Activated naive CD4-positive, alpha-beta T cell treated with anti-CD3 and anti-CD28 coated beads for 36 hours (primary cell): ENCODE results near the gene ATXN7L1. TPM values are rescaled to one million over a fixed set of nuclear protein-coding genes. Genes with fewer than 3 reads are reported as not detected.
"Not testable (repeated sequence)": the region's sequence is repeated elsewhere in the genome, so short reads cannot be mapped to it uniquely, and the experiment has no call there.

Source experiments
- CTCF ChIA-PET: fragments of 350-600 bp; sonication (Branson Sonifier 250); formaldehyde crosslinking; loops from one replicate; lab custom pipeline; 2021; ENCODE audit warnings: antibody characterized with exemption; lab: Charles Lee
- DNase-seq: peaks from one replicate; pipeline ENCODE4 v3.0.0-alpha.2; 2020
- H3K27ac Mint-ChIP-seq: one replicate; pipeline ENCODE4 v1.8.0; 2021; ENCODE audit warnings: mild to moderate bottlenecking, mixed read lengths
- H3K27me3 Mint-ChIP-seq: one replicate; pipeline ENCODE4 v1.8.0; 2021; ENCODE audit warnings: low read depth, mixed read lengths
- H3K36me3 Mint-ChIP-seq: one replicate; pipeline ENCODE4 v1.8.0; 2021; ENCODE audit warnings: low read depth, mixed read lengths
- H3K4me1 Mint-ChIP-seq: one replicate; pipeline ENCODE4 v1.8.0; 2021; ENCODE audit warnings: low read depth, mixed read lengths
- H3K4me3 Mint-ChIP-seq: one replicate; pipeline ENCODE4 v1.8.0; 2021; ENCODE audit warnings: mild to moderate bottlenecking, moderate library complexity, mixed read lengths
- H3K9me3 Mint-ChIP-seq: one replicate; pipeline ENCODE4 v1.8.0; 2021; ENCODE audit warnings: mixed read lengths
- intact Hi-C: fragments of 100-400 bp; cut with micrococcal nuclease; formaldehyde crosslinking; loops from one replicate; pipeline ENCODE4 v1.15.1; 2023
- total RNA-seq, 2 experiments: library from RNA; stranded (reverse); gene quantifications; one replicate each; pipeline ENCODE4 v1.2.3, GENCODE V29; 2021

ATXN7L1 gene
- total RNA-seq, 2 experiments from 2014 or later, result 8.8 to 9.2 TPM

DNA sequence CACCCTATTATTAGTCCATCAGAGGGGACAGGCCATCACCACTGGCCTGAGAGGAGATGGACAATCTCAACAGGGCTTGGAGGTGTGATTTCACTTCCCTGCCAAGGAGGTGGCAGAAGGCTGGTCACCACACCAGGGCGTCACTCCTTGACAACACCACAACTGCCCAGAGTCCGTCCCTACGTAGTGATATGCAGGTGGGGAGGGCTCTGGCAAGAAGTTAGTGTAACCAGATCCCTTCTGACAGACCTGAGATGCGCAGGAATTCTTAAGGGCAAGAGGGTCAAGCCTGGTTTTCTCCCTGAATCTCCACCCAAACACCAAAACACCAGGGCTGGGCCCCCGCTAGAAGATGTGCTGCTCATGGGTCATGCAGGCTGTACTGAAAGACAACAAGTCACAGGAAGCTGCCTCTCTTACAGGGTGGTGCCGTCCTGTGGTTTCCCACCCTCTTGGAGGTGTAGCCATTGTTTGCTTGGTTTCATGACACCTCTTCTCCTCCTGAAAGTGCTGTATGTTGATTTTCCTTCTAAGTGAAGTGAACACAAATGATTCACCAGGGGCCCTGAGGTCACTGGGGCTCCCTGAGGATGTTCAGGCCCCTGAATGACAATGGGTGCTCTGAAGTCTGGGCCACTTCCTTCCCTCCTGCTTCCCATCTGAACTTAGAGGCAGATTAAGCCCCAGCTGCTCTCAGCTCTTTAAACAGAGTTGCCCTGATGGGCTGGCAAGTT lies 27.1 kb downstream of the ATXN7L1 start:
- Mint-ChIP-seq H3K4me1 (peaks cover 44% of the 10 kb centered on the region), H3K4me3 (no peak overlapping the region), H3K27ac (no peak overlapping the region), H3K36me3 (no peaks in the 10 kb centered on the region), H3K9me3 (no peaks in the 10 kb centered on the region), H3K27me3 (no peaks in the 10 kb centered on the region)
- DNase-seq, result peak; percentile 83
- CTCF ChIA-PET, result interaction anchor here (0.7 to 1.7 kb wide), 6 partner anchors 22 to 191 kb away, joined by 3 to 10 read pairs (median 4); partner anchors contain the start of gene ATXN7L1
- intact Hi-C loops, result loop anchor here (1.0 to 5.0 kb wide), 6 partner anchors 27 to 173 kb away; partner anchors contain the start of gene ATXN7L1

DNA sequence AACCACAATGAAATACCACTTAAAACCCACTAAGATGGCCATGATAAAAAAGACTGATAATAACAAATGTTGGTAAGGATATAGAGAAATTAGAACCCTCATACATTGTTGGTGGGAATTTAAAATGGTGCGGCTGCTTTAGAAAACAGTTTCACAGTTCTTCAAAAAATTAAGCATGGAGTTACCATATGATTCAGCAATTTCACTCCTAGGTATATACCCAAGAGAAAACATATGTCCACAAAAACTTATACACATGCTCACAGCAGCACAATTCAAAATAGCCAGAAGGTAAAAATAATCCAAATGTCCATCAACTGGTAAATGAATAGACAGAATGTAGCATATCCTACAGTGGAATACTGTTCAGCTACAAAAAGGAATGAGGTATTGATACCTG lies 30.0 kb downstream of the ATXN7L1 start:
- DNase-seq, result no peak
- Mint-ChIP-seq H3K4me1 (peaks cover 28% of the 10 kb centered on the region), H3K27me3 (no peaks in the 10 kb centered on the region), H3K27ac (no peak overlapping the region), H3K4me3 (no peak overlapping the region), H3K9me3 (no peaks in the 10 kb centered on the region), H3K36me3 (no peaks in the 10 kb centered on the region)
- intact Hi-C loops, result loop anchor here (5.0 kb wide), 1 partner anchor 154 kb away; no protein-coding TSS in a partner anchor
- CTCF ChIA-PET, result no interaction called here

DNA sequence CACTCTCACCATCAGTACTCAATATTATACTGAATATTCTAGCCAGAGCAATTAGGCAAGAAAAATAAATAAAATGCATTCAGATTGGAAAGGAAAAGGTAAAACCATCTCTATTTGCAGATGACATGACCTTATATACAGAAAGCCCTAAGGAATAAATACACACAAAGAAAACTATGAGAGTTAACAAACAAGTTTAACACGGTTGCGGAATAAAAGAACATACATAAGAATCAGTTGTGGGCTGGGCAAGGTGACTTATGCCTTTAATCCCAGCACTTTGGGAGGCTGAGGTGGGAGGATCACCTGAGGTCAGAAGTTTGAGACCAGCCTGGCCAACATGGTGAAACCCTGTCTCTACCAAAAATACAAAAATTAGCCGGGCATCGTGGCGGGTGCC lies 31.7 kb downstream of the ATXN7L1 start:
- not testable (repeated sequence) for H3K27me3 Mint-ChIP-seq

DNA sequence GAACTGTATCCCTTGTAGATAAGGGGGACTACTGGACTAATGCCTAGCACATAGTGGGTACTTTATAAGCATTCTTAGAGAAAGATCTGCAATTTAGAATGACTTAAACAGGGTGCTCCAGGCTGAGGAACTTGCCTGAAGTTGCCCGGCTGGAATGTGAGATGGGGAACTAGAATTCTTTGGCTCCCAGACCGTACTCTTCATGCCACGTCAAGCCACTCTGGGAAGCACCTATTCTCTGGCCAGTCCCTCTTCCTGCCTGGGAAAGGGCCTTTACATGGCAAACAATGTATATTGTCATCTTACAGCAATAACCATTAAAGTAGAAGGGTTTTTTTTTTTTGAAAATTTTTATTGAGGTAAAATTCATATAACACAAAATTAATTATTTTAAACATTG lies 34.5 kb downstream of the ATXN7L1 start:
- H3K4me1 Mint-ChIP-seq, result peaks cover 3% of the 10 kb centered on the region

More for the DNA sequence above, 31.7 kb downstream of the ATXN7L1 start:
- CTCF ChIA-PET, H3K36me3 Mint-ChIP-seq, H3K27ac Mint-ChIP-seq, H3K9me3 Mint-ChIP-seq, H3K4me3 Mint-ChIP-seq, DNase-seq: not testable (repeated sequence)
- intact Hi-C loops, result loop anchor here (5.0 kb wide), 1 partner anchor 152 kb away; no protein-coding TSS in a partner anchor
- peaks cover 15% of the 10 kb centered on the region for H3K4me1 Mint-ChIP-seq

DNA sequence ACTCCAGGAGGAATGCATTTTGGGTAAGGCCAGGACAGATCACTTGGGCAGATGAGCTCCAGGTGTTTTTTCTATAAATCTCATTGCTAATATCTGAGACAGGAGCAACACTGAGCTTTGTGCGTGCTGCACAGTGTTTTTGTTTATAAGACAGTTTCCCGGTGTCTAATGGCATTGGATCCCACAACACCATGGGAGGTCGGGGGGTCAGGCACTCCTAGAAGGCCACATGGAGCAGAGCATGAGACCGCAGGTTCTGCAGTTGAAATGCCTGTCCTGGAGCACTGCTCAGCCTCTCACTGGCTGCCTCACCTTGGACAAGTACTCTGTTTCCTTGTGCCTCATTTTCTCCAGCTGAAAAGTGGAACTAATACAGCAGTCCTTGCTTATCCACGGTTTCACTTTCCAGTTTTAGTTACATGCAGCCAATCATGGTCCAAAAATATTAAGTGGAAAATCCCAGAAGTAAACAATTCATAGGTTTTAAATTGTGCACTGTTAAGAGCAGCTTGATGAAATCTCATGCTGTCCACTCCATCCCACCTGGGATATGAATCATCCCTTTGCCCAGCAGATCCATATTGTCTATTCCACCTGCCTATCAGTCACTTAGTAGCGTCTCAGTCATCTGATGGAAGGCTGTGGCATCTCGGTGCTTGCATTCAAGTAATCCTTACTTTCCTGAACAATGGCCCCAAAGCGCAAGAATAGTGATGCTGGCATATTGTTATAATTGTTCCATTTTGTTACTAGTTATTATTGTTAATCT lies 35.2 kb downstream of the ATXN7L1 start:
- Mint-ChIP-seq H3K27me3 (no peaks in the 10 kb centered on the region), H3K4me3 (no peak overlapping the region), H3K9me3 (no peaks in the 10 kb centered on the region), H3K4me1 (peaks cover 3% of the 10 kb centered on the region), H3K36me3 (no peaks in the 10 kb centered on the region), H3K27ac (no peak overlapping the region)
- no peak for DNase-seq
- CTCF ChIA-PET, result no interaction called here
- intact Hi-C loops, result no loop called here

More for the DNA sequence above, 34.5 kb downstream of the ATXN7L1 start:
- Mint-ChIP-seq H3K36me3 (no peaks in the 10 kb centered on the region), H3K9me3 (no peaks in the 10 kb centered on the region), H3K27ac (no peak overlapping the region), H3K4me3 (no peak overlapping the region), H3K27me3 (no peaks in the 10 kb centered on the region)
- CTCF ChIA-PET, result no interaction called here
- intact Hi-C loops, result no loop called here
- DNase-seq, result no peak

DNA sequence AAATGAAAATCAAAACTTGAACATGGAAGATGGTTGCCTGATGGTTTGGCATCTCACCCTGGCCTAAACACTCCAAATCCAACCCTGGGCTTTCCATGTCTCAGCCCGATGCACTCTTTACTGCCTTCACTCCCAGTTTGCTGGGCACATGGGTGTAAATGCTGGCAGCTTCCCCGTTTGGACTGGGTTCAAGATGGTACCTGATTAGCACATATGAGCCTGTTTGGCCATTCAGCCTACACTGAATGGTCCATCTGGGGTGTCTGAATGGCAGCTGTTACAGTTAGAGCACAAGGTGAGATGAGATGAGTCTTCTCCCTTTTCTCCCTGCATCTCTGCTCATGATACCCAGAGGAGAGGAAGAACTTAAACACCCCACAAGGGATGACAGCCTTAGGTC lies 37.1 kb downstream of the ATXN7L1 start:
- CTCF ChIA-PET, result no interaction called here
- H3K4me1 Mint-ChIP-seq, result peaks cover 3% of the 10 kb centered on the region
- DNase-seq, result no peak
- H3K27me3 Mint-ChIP-seq, result no peaks in the 10 kb centered on the region
- no peak overlapping the region for H3K27ac Mint-ChIP-seq
- no peaks in the 10 kb centered on the region for H3K9me3 Mint-ChIP-seq
- no peak overlapping the region for H3K4me3 Mint-ChIP-seq
- intact Hi-C loops, result no loop called here
- peaks cover 2% of the 10 kb centered on the region for H3K36me3 Mint-ChIP-seq

DNA sequence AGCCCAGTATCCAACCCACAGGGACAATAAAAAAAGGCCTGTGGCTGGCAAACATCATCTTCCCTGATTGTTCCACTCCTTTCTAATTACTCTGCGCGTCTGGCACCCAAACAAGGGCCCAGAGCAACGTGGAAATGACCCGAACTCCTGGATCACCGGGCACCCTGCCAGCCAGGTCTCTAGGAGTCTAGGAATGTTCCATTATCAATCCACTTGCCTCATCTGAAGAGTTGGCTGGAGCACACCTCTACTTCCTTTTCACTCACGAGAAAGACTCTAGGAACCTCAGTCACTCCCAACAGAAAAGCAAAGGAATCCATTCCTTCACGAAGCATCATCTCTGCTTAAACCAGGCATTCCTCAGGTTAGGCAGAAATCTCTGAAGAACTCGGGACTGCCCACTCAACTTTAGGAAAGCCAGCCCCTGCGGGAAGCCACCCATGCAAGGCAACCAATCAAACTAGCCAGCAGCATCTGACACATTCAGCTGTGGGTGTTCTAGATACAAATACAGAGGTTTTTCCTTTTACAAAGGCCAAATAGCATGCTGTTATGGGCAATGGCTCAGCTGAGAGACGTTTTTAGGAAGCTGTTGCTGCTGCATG lies 37.7 kb downstream of the ATXN7L1 start:
- H3K27ac Mint-ChIP-seq, result no peak overlapping the region
- intact Hi-C loops, result no loop called here
- CTCF ChIA-PET, result no interaction called here

DNA sequence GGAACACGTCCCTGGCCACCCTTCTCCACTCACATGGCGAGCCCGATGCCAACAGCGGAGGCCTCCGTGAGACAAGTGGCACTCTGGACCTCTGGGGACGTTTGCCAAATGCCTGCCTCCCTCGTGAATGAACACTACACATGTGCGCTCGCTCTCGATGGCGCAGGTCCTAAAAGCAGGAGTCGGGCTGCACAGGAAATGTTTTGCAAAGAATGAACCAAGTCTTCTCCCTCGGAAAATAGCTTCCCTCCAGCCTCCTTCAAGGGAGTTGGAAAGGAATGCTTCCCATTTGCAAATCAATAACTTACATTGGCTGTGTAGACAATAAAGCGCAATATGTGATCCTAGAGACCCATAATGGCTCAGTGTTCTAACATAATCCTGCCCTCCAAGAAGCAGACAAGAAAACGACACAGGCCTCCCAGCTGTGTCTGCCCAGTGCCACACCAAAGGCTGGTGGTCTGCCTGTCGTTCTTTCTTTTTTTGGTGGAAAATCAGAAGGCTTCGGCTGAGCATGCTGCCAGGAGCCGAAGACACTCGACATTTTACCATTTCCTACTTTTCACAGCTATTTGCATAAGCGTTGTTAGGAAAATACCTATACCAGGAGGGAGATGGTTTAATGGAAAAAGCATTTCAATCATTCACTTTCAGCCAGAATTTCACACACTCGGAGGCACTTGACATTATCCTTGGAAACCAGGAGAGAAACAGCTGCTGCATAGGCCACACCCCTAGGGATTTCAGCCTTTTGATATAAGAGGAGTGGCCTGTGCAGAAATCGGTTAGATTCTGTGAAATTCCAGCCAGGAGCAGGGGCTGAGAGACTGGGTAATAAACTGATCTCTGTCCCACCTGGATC lies 38.4 kb downstream of the ATXN7L1 start:
- no peak overlapping the region for H3K4me3 Mint-ChIP-seq
- peaks cover 3% of the 10 kb centered on the region for H3K4me1 Mint-ChIP-seq
- peaks cover 2% of the 10 kb centered on the region for H3K36me3 Mint-ChIP-seq
- H3K27me3 Mint-ChIP-seq, result no peaks in the 10 kb centered on the region
- H3K27ac Mint-ChIP-seq, result no peak overlapping the region
- no peak for DNase-seq
- intact Hi-C loops, result no loop called here
- CTCF ChIA-PET, result no interaction called here
- no peaks in the 10 kb centered on the region for H3K9me3 Mint-ChIP-seq

More for the DNA sequence above, 37.7 kb downstream of the ATXN7L1 start:
- Mint-ChIP-seq H3K4me1 (peaks cover 3% of the 10 kb centered on the region), H3K27me3 (no peaks in the 10 kb centered on the region), H3K4me3 (no peak overlapping the region), H3K36me3 (peaks cover 2% of the 10 kb centered on the region), H3K9me3 (no peaks in the 10 kb centered on the region)
- no peak for DNase-seq

DNA sequence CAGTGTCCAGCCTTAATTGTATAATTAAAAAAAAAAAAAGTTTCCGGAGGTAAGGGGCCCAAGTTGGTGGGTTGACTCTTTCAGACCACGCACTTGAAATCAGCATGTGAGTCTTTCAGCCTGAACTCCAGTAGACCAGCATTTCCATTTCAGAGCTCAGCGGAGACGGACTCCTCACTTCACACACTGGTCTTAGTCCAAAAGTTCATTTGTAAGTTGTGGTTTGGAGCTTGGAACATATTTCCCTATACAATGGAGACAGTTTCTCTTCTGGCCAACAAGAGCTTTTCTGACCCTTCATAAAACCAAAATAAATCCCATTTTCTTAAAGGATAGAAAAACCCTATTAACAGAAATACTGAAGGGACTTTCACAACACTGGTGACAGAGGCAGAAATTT lies 41.0 kb downstream of the ATXN7L1 start:
- H3K27me3 Mint-ChIP-seq, result no peaks in the 10 kb centered on the region
- CTCF ChIA-PET, result interaction anchor here (0.6 to 1.5 kb wide), 3 partner anchors 111 to 178 kb away, joined by 3 to 5 read pairs (median 4); no protein-coding TSS in a partner anchor
- H3K36me3 Mint-ChIP-seq, result peaks cover 2% of the 10 kb centered on the region
- H3K9me3 Mint-ChIP-seq, result no peaks in the 10 kb centered on the region
- H3K27ac Mint-ChIP-seq, result no peak overlapping the region
- peaks cover 8% of the 10 kb centered on the region for H3K4me1 Mint-ChIP-seq
- DNase-seq, result no peak
- no peak overlapping the region for H3K4me3 Mint-ChIP-seq
- intact Hi-C loops, result no loop called here

DNA sequence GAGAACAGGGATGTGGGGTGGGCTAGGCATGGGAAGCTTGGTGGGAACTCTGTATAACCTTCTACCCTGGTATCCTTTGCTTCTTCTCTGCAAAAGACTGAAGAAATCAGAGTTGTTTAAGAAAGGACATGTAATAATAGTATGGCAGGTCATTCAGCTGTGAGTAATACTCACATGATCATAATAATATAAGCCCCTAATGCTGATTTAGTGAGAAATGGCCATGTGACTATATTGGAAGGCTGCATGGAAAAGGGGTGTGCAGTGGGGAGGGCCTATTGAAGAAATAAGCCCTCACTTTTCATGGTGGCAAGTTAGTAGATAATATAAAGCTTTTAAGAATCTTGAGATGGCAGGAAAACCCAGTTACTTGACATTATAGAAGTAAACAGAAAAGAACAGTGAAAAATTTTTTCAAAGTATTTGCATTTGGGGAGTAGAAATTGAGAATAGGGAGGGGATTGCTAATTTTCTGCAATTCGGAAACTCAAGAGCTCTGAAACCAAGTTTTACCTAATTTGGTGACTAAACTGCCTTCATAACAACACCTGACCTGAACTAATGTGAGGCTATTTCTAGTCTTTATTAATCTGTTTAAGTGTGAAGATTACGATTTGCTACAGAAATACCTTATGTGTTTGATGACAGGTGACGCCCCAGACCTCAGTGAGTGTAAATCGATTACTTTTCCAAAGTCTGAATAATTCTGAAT lies 44.4 kb downstream of the ATXN7L1 start:
- intact Hi-C loops, result no loop called here
- Mint-ChIP-seq H3K9me3 (no peaks in the 10 kb centered on the region), H3K27me3 (no peaks in the 10 kb centered on the region), H3K4me3 (no peak overlapping the region), H3K4me1 (peaks cover 8% of the 10 kb centered on the region), H3K27ac (no peak overlapping the region), H3K36me3 (peaks cover 2% of the 10 kb centered on the region)
- no peak for DNase-seq
- CTCF ChIA-PET, result interaction anchor here (0.8 kb wide), 1 partner anchor 175 kb away, joined by 3 read pairs; no protein-coding TSS in a partner anchor

DNA sequence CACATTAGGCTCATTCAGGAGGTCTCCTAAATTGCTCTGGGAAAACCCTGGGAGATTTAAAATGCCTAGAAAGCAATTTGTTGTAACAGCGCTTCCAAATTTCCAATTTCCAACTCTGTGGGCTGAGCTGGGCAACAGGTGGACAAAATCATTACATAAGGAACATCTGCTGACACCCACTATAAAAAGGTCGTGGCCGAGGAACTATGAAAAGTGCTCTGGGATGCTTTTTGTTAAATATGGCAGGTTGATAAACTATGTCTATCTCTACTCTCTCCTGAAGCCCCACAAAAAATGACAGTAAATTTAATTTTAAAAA lies 45.1 kb downstream of the ATXN7L1 start:
- CTCF ChIA-PET, result no interaction called here
- DNase-seq, result no peak
- peaks cover 8% of the 10 kb centered on the region for H3K4me1 Mint-ChIP-seq
- H3K4me3 Mint-ChIP-seq, result no peak overlapping the region
- no peaks in the 10 kb centered on the region for H3K27me3 Mint-ChIP-seq
- H3K27ac Mint-ChIP-seq, result no peak overlapping the region
- intact Hi-C loops, result no loop called here
- peaks cover 2% of the 10 kb centered on the region for H3K36me3 Mint-ChIP-seq
- no peaks in the 10 kb centered on the region for H3K9me3 Mint-ChIP-seq
